Neural progenitor cell (in vitro differentiated cells): ENCODE measurements around the gene IYD. TPM values are rescaled to one million over a fixed set of nuclear protein-coding genes. Genes with fewer than 3 reads are reported as not detected.
A peak's percentile ranks its signal among the peaks of the same experiment; 100 is the strongest.

ENCODE experiments used
- DNase-seq: peaks from one replicate; pipeline ENCODE4 v3.0.0-alpha.2; 2016; ENCODE audit warnings: low spot score
- H2AFZ ChIP-seq: fragments of 200-600 bp; sonication (generic); replicated peaks from 2 replicates; pipeline ENCODE4 v1.6.1; 2016; ENCODE audit warnings: antibody characterized with exemption
- H3F3A ChIP-seq: fragments of 200-600 bp; sonication (generic); 2 replicates; pipeline ENCODE4 v1.6.1; 2016; ENCODE audit warnings: antibody characterized with exemption, low read depth
- H3K27ac ChIP-seq: fragments of 200-600 bp; sonication (generic); 2 replicates; pipeline ENCODE4 v1.5.1; 2016; ENCODE audit warnings: mild to moderate bottlenecking
- H3K27me3 ChIP-seq: fragments of 200-600 bp; sonication (generic); 2 replicates; pipeline ENCODE4 v1.6.1; 2016; ENCODE audit warnings: mild to moderate bottlenecking, moderate library complexity
- H3K36me3 ChIP-seq: fragments of 200-600 bp; sonication (generic); 2 replicates; pipeline ENCODE4 v1.5.1; 2016
- H3K4me1 ChIP-seq: fragments of 200-600 bp; sonication (generic); 2 replicates; pipeline ENCODE4 v1.6.1; 2016; ENCODE audit warnings: mixed run types
- H3K4me2 ChIP-seq: fragments of 200-600 bp; sonication (generic); 2 replicates; pipeline ENCODE4 v1.6.1; 2016
- H3K4me3 ChIP-seq: fragments of 200-600 bp; sonication (generic); 2 replicates; pipeline ENCODE4 v1.5.1; 2016
- H3K79me2 ChIP-seq: fragments of 200-600 bp; sonication (generic); 2 replicates; pipeline ENCODE4 v1.6.1; 2016; ENCODE audit warnings: low read depth
- H3K9ac ChIP-seq: fragments of 200-600 bp; sonication (generic); 2 replicates; pipeline ENCODE4 v1.6.1; 2016
- H3K9me3 ChIP-seq: fragments of 200-600 bp; sonication (generic); 2 replicates; pipeline ENCODE4 v1.5.1; 2016; ENCODE audit warnings: low read depth
- H4K20me1 ChIP-seq: fragments of 200-600 bp; sonication (generic); 2 replicates; pipeline ENCODE4 v1.6.1; 2016; ENCODE audit warnings: low read depth
- H3K27ac Mint-ChIP-seq: 3 replicates; pipeline ENCODE4 v1.8.0; 2021; ENCODE audit warnings: mixed read lengths
- H3K27me3 Mint-ChIP-seq: 2 replicates; pipeline ENCODE4 v1.8.0; 2022; ENCODE audit warnings: low read depth, mild to moderate bottlenecking, inconsistent platforms, moderate library complexity, mixed read lengths; ENCODE audit not compliant: insufficient read depth
- H3K36me3 Mint-ChIP-seq: 3 replicates; pipeline ENCODE4 v1.8.0; 2021; ENCODE audit warnings: mixed read lengths
- H3K4me1 Mint-ChIP-seq: 3 replicates; pipeline ENCODE4 v1.8.0; 2021; ENCODE audit warnings: mixed read lengths
- H3K4me3 Mint-ChIP-seq: 3 replicates; pipeline ENCODE4 v1.8.0; 2021; ENCODE audit warnings: mild to moderate bottlenecking, moderate library complexity, mixed read lengths
- H3K9me3 Mint-ChIP-seq: 3 replicates; pipeline ENCODE4 v1.8.0; 2020; ENCODE audit warnings: mixed read lengths
- CTCF ChIP-seq: fragments of 200-600 bp; sonication (generic); IDR thresholded peaks from 2 replicates; pipeline ENCODE4 v1.5.1; 2017; ENCODE audit warnings: antibody characterized with exemption, mild to moderate bottlenecking
- EZH2 ChIP-seq: fragments of 200-600 bp; sonication (generic); IDR thresholded peaks from 2 replicates; pipeline ENCODE4 v1.6.1; 2017; ENCODE audit warnings: antibody characterized with exemption, mild to moderate bottlenecking, moderate library complexity
- EZH2phosphoT487 ChIP-seq: fragments of 200-600 bp; sonication (generic); IDR thresholded peaks from 2 replicates; pipeline ENCODE4 v1.6.1; 2017; ENCODE audit warnings: antibody characterized with exemption
- total RNA-seq: library from RNA; depleted of rRNA; stranded (reverse); fragments of >200 nt; gene quantifications from 2 replicates; pipeline ENCODE4 v1.2.3, GENCODE V29; 2015; ENCODE audit warnings: low replicate concordance

IYD gene
- total RNA-seq, 1 donor from 2014 or later: not detected

- Histone ChIP-seq H3K27me3 (no peaks in the 10 kb centered on the region), H3F3A (no peaks in the 10 kb centered on the region), H3K27ac (no peak overlapping the region), H3K4me1 (peaks cover 4% of the 10 kb centered on the region), H3K36me3 (no peaks in the 10 kb centered on the region), H3K9ac (no peak overlapping the region), H3K79me2 (no peaks in the 10 kb centered on the region), H2AFZ (no peak overlapping the region), H3K4me2 (no peak overlapping the region), H4K20me1 (no peaks in the 10 kb centered on the region), H3K9me3 (no peaks in the 10 kb centered on the region), H3K4me3 (no peak overlapping the region)
- H3K4me1 Mint-ChIP-seq: peaks cover 11% of the 10 kb centered on the region
- DNase-seq: no peak
- peak overlapping the region; percentile 42 for H3K4me3 Mint-ChIP-seq
- no peak for TF ChIP-seq EZH2phosphoT487
- TF ChIP-seq EZH2: no peak
- TF ChIP-seq CTCF: no peak
- peaks cover 4% of the 10 kb centered on the region for H3K27me3 Mint-ChIP-seq
- H3K9me3 Mint-ChIP-seq: no peaks in the 10 kb centered on the region
- no peaks in the 10 kb centered on the region for H3K36me3 Mint-ChIP-seq
- no peak overlapping the region for H3K27ac Mint-ChIP-seq
Observed at GRCh38 chr6:150366118-150366778, 2.6 kb upstream of the IYD start.

DNA sequence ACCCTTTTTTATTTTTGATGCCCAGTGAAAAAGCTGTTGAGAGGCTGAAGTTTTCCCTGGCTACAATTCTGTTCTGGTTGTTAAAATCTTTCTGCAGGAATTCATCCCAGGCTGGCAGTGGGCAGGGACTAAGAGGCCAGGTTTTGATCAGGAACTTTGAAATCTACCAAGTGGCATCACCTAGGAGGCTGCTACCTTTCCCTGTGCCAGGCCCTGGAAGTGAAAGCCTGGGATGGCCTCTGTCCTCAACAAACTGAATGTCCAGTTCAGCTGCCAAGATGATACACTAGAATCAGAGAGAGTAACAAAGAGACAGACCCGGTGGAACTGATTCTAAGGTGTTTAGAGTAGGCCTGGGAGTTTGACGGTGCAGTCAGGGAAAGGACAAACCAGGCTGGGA, 596 bp downstream of the IYD start:
- Histone ChIP-seq H3K4me3 (no peak overlapping the region), H4K20me1 (no peaks in the 10 kb centered on the region), H3K27me3 (no peaks in the 10 kb centered on the region), H3K79me2 (no peaks in the 10 kb centered on the region), H2AFZ (no peak overlapping the region), H3K4me2 (no peak overlapping the region), H3K27ac (no peak overlapping the region), H3K9ac (no peak overlapping the region), H3K36me3 (no peaks in the 10 kb centered on the region), H3K4me1 (peaks cover 4% of the 10 kb centered on the region), H3K9me3 (no peaks in the 10 kb centered on the region), H3F3A (no peaks in the 10 kb centered on the region)
- Mint-ChIP-seq H3K4me1 (peaks cover 11% of the 10 kb centered on the region), H3K27me3 (peaks cover 4% of the 10 kb centered on the region), H3K9me3 (no peaks in the 10 kb centered on the region), H3K36me3 (no peaks in the 10 kb centered on the region), H3K27ac (no peak overlapping the region), H3K4me3 (no peak overlapping the region)
- DNase-seq: no peak
- TF ChIP-seq EZH2phosphoT487 (no peak), EZH2 (no peak)

DNA sequence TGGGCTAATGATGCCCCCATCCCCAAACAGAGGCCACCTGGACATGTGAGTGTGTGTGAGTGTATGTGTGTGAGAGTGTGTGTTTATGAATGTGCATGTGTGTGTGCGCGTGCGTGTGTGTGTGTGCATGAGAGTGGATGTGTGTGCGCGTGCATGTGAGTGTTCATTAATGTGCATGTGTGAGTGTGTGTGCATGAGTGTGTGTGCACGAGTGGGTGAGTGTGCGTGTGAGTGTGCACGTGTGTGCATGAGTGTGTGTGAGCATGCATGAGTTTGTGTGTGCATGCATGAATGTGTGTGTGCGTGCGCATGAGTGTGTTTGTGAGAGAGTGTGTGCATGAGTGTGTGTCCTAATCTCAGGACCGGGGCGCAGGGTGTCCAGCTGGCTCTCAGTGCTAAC, 1.3 kb downstream of the IYD start:
- Histone ChIP-seq H3K79me2 (no peaks in the 10 kb centered on the region), H3K9ac (no peak overlapping the region), H4K20me1 (no peaks in the 10 kb centered on the region), H3K4me2 (no peak overlapping the region), H3K9me3 (no peaks in the 10 kb centered on the region), H2AFZ (no peak overlapping the region), H3K4me3 (no peak overlapping the region), H3K27ac (no peak overlapping the region), H3K27me3 (no peaks in the 10 kb centered on the region), H3K4me1 (peaks cover 4% of the 10 kb centered on the region), H3F3A (no peaks in the 10 kb centered on the region), H3K36me3 (no peaks in the 10 kb centered on the region)
- Mint-ChIP-seq H3K27ac (no peak overlapping the region), H3K9me3 (no peaks in the 10 kb centered on the region), H3K4me1 (peaks cover 11% of the 10 kb centered on the region), H3K36me3 (no peaks in the 10 kb centered on the region), H3K4me3 (no peak overlapping the region), H3K27me3 (peaks cover 7% of the 10 kb centered on the region)
- TF ChIP-seq CTCF (no peak), EZH2phosphoT487 (no peak)
- no peak for DNase-seq

- no peaks in the 10 kb centered on the region for H3K36me3 Mint-ChIP-seq
Observed at GRCh38 chr6:150371356-150371755, 2.5 kb downstream of the IYD start.

More at GRCh38 chr6:150371356-150371755, 2.5 kb downstream of the IYD start:
- Histone ChIP-seq H3K79me2 (no peaks in the 10 kb centered on the region), H3K4me3 (no peak overlapping the region), H3K9me3 (no peaks in the 10 kb centered on the region), H3K9ac (no peak overlapping the region), H3K4me1 (no peaks in the 10 kb centered on the region), H3K4me2 (no peak overlapping the region), H3K27me3 (no peaks in the 10 kb centered on the region), H3F3A (no peaks in the 10 kb centered on the region), H3K27ac (no peak overlapping the region), H4K20me1 (no peaks in the 10 kb centered on the region), H2AFZ (no peak overlapping the region), H3K36me3 (no peaks in the 10 kb centered on the region)
- no peaks in the 10 kb centered on the region for H3K4me1 Mint-ChIP-seq
- no peak overlapping the region for H3K4me3 Mint-ChIP-seq
- no peak for TF ChIP-seq CTCF
- TF ChIP-seq EZH2phosphoT487: no peak
- TF ChIP-seq EZH2: no peak
- no peak overlapping the region for H3K27ac Mint-ChIP-seq
- H3K9me3 Mint-ChIP-seq: no peaks in the 10 kb centered on the region
- DNase-seq: no peak
- H3K27me3 Mint-ChIP-seq: peaks cover 7% of the 10 kb centered on the region
